ENCODE results near the gene MCRS1. TPM values are rescaled to one million over a fixed set of nuclear protein-coding genes. Genes with fewer than 3 reads are reported as not detected.

MCRS1 gene
- total RNA-seq, 1 experiment from 2014 or later = 88.6 TPM

DNA sequence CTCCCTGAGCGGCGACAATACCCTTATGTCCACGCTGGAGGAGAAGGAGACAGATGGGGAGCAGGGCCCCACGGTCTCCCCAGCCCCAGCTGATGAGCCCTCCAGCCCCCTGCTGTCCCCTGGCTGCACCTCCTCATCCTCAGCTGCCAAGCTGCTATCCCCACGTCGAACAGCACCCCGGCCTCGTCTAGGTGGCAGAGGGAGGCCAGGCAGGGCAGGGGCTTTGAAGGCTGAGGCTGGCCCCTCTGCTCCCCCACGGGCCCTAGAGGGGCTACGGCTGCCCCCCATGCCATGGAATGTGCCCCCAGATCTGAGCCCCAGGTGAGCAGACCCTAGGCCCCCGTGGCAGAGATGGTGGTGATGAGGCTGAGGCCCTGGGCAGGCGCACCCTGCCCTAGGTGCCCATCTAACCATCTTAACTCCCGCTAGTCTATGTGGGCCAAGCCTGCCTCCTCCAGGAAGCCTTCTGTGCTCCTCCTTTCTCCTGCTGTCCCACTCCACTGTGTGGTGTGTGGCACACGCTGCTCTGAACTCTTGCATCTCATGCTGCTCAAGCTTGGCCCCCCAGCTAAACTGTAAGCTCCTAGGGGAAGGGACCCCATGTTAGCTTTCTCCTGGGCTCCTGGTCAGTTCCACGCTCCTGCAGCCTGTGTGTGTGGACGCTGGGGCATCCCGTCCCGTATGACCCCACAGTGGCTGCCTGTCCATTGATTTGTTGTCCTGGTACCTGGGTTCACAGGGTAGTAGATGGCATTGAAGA is 12.1 kb downstream of the MCRS1 start:
- H3K36me3 ChIP-seq (ENCODE audit: control insufficient read depth, insufficient read depth, low read length) = no peaks in the 10 kb centered on the region; the same call in 1 of the 2 replicates
- in situ Hi-C loops (cut with HindIII; ENCODE audit: low pct_unique_long_range_greater_than_20kb, low sequenced_read_pairs) = no loop called here

GRCh38 chr12:49554266-49554665 is 13.7 kb downstream of the MCRS1 start:
- H3K36me3 ChIP-seq (ENCODE audit: control insufficient read depth, insufficient read depth, low read length) = no peaks in the 10 kb centered on the region; the same call in 1 of the 2 replicates
- H3K27me3 ChIP-seq (ENCODE audit: control insufficient read depth, insufficient read depth, low read length) = no peaks in the 10 kb centered on the region
- BruUV-seq (replicated peaks) = no TSS peak
- H3K9me3 ChIP-seq (ENCODE audit: control insufficient read depth, insufficient read depth, low read depth, low read length) = no peaks in the 10 kb centered on the region
- DNase-seq (ENCODE audit: low read depth, low spot score) (no peak), ATAC-seq (no peak)
- ChIA-PET POLR2A (interaction anchor here (0.5 kb wide), 1 partner anchor 197 kb away, joined by 3 read pairs; no protein-coding TSS in a partner anchor), CTCF (interaction anchor here (0.7 to 2.7 kb wide), 4 partner anchors 15 to 222 kb away, joined by 3 to 19 read pairs (median 6); partner anchors contain the start of gene KCNH3)
- no peaks in the 10 kb centered on the region for H3K4me1 ChIP-seq (ENCODE audit: control insufficient read depth, insufficient read depth, low read length)
- H3K27ac ChIP-seq (ENCODE audit: low read length) = no peak overlapping the region
- intact Hi-C loops (cut with micrococcal nuclease; ENCODE audit: unreplicated experiment) (no loop called here), in situ Hi-C loops (cut with HindIII; ENCODE audit: low pct_unique_long_range_greater_than_20kb, low sequenced_read_pairs) (no loop called here)
- no peak overlapping the region for H3K4me3 ChIP-seq (ENCODE audit: low read depth in 2 of 2, low read length in 2 of 2)
- TF ChIP-seq SIN3A (IDR thresholded peaks at IDR 0.05; ENCODE audit: borderline replicate concordance, insufficient read depth, low read depth, low read length) (no peak), POLR2AphosphoS5 (IDR thresholded peaks at IDR 0.05; ENCODE audit: low read depth, low read length) (no peak), TCF7L2 (IDR thresholded peaks at IDR 0.05; ENCODE audit: low read depth, low read length) (no peak), CTCF (IDR thresholded peaks at IDR 0.05) (no peak)
- TF ChIP-seq, protein P1, sequence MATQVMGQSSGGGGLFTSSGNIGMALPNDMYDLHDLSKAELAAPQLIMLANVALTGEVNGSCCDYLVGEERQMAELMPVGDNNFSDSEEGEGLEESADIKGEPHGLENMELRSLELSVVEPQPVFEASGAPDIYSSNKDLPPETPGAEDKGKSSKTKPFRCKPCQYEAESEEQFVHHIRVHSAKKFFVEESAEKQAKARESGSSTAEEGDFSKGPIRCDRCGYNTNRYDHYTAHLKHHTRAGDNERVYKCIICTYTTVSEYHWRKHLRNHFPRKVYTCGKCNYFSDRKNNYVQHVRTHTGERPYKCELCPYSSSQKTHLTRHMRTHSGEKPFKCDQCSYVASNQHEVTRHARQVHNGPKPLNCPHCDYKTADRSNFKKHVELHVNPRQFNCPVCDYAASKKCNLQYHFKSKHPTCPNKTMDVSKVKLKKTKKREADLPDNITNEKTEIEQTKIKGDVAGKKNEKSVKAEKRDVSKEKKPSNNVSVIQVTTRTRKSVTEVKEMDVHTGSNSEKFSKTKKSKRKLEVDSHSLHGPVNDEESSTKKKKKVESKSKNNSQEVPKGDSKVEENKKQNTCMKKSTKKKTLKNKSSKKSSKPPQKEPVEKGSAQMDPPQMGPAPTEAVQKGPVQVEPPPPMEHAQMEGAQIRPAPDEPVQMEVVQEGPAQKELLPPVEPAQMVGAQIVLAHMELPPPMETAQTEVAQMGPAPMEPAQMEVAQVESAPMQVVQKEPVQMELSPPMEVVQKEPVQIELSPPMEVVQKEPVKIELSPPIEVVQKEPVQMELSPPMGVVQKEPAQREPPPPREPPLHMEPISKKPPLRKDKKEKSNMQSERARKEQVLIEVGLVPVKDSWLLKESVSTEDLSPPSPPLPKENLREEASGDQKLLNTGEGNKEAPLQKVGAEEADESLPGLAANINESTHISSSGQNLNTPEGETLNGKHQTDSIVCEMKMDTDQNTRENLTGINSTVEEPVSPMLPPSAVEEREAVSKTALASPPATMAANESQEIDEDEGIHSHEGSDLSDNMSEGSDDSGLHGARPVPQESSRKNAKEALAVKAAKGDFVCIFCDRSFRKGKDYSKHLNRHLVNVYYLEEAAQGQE (IDR thresholded peaks at IDR 0.05; ENCODE audit: insufficient read depth in 1 of 2, low read depth in 2 of 2, low read length in 1 of 2) = no peak

More for the DNA sequence above, 12.1 kb downstream of the MCRS1 start:
- intact Hi-C loops (cut with micrococcal nuclease; ENCODE audit: unreplicated experiment) = no loop called here
- ChIA-PET POLR2A (no interaction called here), CTCF (interaction anchor here (0.9 to 1.6 kb wide), 2 partner anchors 195 to 197 kb away, joined by 4 read pairs; no protein-coding TSS in a partner anchor)
- no peak for DNase-seq (ENCODE audit: low read depth, low spot score)
- Histone ChIP-seq H3K27ac (ENCODE audit: low read length) (no peak overlapping the region), H3K9me3 (ENCODE audit: control insufficient read depth, insufficient read depth, low read depth, low read length) (no peaks in the 10 kb centered on the region), H3K4me1 (ENCODE audit: control insufficient read depth, insufficient read depth, low read length) (no peaks in the 10 kb centered on the region), H3K27me3 (ENCODE audit: control insufficient read depth, insufficient read depth, low read length) (no peaks in the 10 kb centered on the region), H3K4me3 (ENCODE audit: low read depth in 2 of 2, low read length in 2 of 2) (no peak overlapping the region)
- no TSS peak for BruUV-seq (replicated peaks)
- peak; percentile 42; the same call in 1 of the 2 replicates for TF ChIP-seq POLR2AphosphoS5 (IDR thresholded peaks at IDR 0.05; ENCODE audit: low read depth, low read length)
- TF ChIP-seq, protein P1 (IDR thresholded peaks at IDR 0.05; ENCODE audit: insufficient read depth in 1 of 2, low read depth in 2 of 2, low read length in 1 of 2) = no peak
- ATAC-seq = no peak
